Limb (tissue), 2 donors: ENCODE measurements around the gene PLP1.
A peak's percentile ranks its signal among the peaks of the same experiment; 100 is the strongest.

Source experiments
- DNase-seq, 2 donors: peaks; one replicate each; pipeline ENCODE4 v3.0.0-alpha.2; 2016; ENCODE audit errors: extremely low spot score in 2 of 2

PLP1 gene

DNA sequence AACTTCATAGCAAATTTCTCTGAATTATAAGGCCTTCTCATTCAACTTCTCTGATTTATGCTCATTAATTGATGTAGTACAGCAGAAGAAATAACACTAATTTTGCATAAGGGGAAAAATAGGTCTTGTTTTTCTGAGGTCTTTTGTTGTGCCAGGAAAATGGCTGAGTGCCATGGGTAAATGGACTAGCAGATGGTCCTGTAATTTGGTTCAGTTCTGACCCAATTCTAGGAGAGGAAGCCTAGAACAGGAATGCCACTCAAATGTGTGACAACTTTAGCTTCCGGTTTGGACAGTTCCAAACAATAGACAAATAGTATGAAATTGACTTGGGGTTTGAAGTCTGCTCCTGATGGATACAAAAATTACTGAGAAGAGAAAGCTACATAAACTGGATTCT is 49.2 kb downstream of the PLP1 start:
- no peak for DNase-seq

DNA sequence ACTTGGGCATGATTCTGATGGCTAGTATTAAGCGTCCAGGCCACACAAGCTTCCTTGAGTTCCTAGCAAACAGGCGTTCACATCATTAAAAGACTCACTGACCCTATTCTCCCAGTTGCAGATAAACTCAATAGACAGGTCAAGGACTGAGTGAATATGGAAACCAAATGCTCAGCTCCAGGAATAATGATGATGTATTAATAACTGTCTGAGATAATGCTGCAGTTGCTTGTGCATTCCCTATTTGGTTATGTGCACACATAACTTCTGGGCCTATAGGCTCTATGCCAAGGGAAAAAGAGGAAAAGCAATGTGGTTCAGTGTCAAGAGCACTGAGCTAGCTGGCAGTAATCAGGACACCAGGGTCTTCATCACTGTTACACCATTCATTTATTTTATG is 51.9 kb downstream of the PLP1 start:
- DNase-seq: no peak

DNA sequence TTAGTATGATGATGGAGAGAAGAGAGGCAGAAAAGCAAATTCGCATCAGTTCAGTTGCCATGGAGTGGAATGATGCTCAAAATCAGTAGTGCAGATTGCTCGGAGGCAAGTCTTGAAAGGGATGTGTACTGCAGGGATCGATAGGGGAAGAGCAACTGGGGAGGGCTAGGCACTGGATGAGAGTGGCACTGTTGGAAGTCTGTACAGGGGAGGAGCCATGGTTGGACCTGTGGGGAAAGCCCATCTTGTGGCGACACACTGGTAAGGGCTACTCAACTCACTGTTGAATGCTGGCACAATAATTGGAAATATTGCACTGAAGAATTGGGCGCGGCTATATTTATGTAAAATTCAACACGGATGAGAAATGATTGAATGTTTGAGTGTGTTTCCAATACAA is 54.2 kb downstream of the PLP1 start:
- no peak for DNase-seq

DNA sequence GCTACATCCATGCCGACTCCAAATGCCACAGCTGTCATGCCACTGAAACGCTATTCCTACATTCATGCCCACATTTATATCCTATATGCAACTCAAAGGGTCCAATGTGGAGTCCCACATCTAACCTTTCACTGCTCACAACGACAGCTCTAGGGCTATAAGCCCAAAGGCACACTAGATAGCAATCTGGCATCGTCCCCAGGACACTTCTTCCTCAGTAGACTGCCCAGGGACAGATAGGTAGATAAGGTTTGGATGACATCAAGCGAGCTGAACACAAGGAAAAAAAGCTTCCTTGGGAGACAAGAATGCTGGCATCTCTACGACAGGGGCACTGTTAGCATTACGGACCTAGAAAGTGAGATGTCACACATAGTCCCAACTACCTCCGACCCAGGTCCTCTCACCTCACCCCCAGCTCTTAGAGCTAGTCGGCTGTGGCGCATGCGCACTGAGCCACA is 54.7 kb downstream of the PLP1 start:
- DNase-seq: peak in 1 of 2 donors; percentile 4

DNA sequence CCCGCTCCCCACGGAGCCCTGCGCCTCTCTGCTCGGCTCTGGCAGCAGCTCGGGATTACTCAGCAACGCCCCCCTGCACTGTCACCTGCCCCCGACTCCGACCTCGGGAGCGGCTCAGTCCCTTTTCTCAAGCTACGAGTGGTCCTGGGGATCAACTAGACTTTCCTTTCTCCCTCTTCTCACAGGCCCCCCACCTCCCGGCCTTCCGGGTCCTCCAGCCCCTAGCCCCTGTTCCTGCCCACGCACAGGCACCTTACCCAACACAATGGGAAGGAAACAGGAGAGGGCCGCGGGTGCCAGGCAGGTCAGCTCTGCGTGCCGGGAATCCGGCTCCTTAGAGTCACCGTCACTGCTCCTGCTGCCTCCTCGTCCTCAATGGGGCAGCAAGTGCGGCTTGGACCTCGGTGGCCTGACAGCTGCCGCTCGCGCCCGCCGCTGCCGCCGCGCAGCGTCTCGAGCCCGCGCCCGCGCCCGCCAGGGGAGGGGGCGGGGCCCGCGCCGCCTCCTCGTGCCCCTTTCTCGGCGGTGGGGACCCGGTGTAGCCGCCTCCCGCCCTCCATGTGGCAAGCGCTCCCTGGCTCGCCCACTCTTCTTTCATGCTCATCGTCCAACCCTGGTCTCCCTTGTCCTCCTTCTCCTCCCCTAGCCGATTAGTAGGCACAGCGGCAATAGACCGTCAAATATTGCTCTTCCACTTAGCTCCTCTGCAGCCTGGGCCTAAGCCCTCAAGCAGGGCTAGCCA is 55.3 kb downstream of the PLP1 start, which contains the start of gene RAB9B:
TSS of gene RAB9B (minus strand) at position 455 of the 742 bp plus-strand sequence. CDS start 6,473 bp downstream, outside the sequence.
- DNase-seq: peak in 1 of 2 donors; percentile 75

DNA sequence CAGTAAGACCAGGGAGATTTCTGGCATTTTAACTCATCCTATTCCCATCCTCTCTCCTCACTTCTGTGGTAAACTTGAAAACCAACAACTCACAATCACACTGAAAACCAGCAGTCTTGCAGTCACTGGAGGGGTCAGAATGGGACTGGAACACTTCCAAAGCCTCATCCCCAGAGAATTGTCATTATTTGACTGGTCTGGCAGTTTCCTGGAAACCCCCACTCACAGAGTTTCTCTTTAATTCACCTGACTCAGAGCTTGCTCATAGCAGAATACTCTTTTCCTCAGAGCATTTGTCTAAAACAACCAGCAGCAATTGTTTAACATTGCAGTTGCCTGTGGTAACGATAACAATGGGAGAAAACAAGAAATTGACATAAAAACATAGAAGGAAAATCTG is 62.8 kb downstream of the PLP1 start:
- DNase-seq: no peak
